HFFc6 (cell line): ENCODE results near the gene SELENOV. TPM values are rescaled to one million over a fixed set of nuclear protein-coding genes. Genes with fewer than 3 reads are reported as not detected.

ENCODE experiments used
- DNase-seq: peaks from one replicate; pipeline ENCODE4 v3.0.0-alpha.2; 2018
- H3K27ac Mint-ChIP-seq: 2 replicates; pipeline ENCODE4 v1.8.0; 2020; ENCODE audit warnings: mild to moderate bottlenecking, mixed read lengths
- H3K27me3 Mint-ChIP-seq: 2 replicates; pipeline ENCODE4 v1.8.0; 2021; ENCODE audit warnings: mild to moderate bottlenecking, moderate library complexity, mixed read lengths; ENCODE audit not compliant: insufficient read depth
- H3K36me3 Mint-ChIP-seq: 2 replicates; pipeline ENCODE4 v1.8.0; 2021; ENCODE audit warnings: low read depth, mixed read lengths
- H3K4me1 Mint-ChIP-seq: 2 replicates; pipeline ENCODE4 v1.8.0; 2020; ENCODE audit warnings: low read depth, mixed read lengths
- H3K4me3 Mint-ChIP-seq: 2 replicates; pipeline ENCODE4 v1.8.0; 2020; ENCODE audit warnings: mild to moderate bottlenecking, moderate library complexity, mixed read lengths
- H3K9me3 Mint-ChIP-seq: 2 replicates; pipeline ENCODE4 v1.8.0; 2020; ENCODE audit warnings: mild to moderate bottlenecking, mixed read lengths
- total RNA-seq, 6 experiments: library from RNA; stranded (reverse); fragmentation: NEBNext Ultra II Directional; extraction: Animal tissue kit (Norgen Biotek cat#: 25700); gene quantifications; 2 replicates in 1 of 6; 3 replicates in 5 of 6; pipeline ENCODE4 v1.2.3, GENCODE V29; 2021
- TF ChIP-seq, protein P1 (sequence below): fragments of 200-600 bp; sonication (generic); IDR thresholded peaks from 2 replicates; pipeline ENCODE4 v1.5.0; 2021; ENCODE audit warnings: antibody characterized with exemption, mild to moderate bottlenecking

Gene SELENOV
- total RNA-seq, 6 experiments from 2014 or later, result not detected

DNA sequence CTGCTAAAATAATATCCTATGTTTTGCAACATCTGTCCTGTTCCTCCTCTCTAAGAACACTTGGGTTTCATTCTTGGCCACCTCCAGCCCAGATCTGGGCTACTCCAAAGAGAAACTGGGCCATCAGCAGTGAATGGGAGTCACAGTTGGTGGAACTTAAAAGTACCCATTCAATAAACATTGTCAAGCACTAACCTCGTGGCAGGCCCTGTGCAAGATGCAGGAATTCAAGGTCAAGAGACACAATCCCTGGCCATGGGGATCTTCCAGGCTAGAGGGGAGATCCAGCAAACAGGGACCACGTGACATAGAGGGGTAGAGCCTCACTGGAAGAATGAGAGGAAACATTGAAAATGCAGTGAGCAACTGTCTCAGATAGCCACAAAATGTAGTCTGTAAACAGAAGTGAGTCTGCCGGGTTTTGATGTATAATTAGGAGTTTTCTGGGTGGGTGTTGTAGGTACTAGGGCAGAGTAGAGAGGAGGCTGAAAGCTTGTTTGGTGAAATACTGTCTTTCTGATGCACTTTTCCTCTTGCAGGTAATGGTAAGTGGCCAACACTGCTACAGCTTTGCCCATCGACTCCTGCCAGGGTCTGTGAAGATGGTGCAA, 39.9 kb downstream of the SELENOV start:
- H3K4me1 Mint-ChIP-seq, result peaks cover 5% of the 10 kb centered on the region; the same call in 1 of the 2 replicates
- no peaks in the 10 kb centered on the region for H3K36me3 Mint-ChIP-seq
- no peaks in the 10 kb centered on the region for H3K9me3 Mint-ChIP-seq
- H3K4me3 Mint-ChIP-seq, result no peak overlapping the region
- H3K27ac Mint-ChIP-seq, result no peak overlapping the region
- H3K27me3 Mint-ChIP-seq, result peaks cover 27% of the 10 kb centered on the region
- no peak for DNase-seq
- TF ChIP-seq, protein P1, sequence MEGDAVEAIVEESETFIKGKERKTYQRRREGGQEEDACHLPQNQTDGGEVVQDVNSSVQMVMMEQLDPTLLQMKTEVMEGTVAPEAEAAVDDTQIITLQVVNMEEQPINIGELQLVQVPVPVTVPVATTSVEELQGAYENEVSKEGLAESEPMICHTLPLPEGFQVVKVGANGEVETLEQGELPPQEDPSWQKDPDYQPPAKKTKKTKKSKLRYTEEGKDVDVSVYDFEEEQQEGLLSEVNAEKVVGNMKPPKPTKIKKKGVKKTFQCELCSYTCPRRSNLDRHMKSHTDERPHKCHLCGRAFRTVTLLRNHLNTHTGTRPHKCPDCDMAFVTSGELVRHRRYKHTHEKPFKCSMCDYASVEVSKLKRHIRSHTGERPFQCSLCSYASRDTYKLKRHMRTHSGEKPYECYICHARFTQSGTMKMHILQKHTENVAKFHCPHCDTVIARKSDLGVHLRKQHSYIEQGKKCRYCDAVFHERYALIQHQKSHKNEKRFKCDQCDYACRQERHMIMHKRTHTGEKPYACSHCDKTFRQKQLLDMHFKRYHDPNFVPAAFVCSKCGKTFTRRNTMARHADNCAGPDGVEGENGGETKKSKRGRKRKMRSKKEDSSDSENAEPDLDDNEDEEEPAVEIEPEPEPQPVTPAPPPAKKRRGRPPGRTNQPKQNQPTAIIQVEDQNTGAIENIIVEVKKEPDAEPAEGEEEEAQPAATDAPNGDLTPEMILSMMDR, result no peak

DNA sequence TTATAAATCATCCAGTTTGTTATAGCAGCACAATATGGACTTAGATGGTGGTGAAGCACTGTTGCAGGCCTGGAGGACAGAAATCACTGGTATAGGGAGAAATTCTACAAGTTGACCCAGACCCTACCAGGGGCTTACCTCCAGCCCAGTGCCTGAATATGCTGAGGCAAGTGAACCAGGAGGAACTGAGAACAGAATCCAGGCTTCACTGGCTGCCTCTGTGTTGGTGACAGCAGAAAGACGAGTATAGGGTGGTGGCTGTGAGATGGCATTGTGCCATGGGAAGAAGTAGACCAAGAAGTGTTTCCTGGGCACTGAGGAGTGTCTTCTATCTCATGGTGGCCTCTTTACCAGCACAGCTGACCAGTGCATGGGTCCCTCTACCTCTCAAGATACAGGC, 40.9 kb downstream of the SELENOV start:
- no peaks in the 10 kb centered on the region for H3K36me3 Mint-ChIP-seq
- H3K4me3 Mint-ChIP-seq, result no peak overlapping the region
- H3K27me3 Mint-ChIP-seq, result peaks cover 27% of the 10 kb centered on the region
- no peak for DNase-seq
- H3K4me1 Mint-ChIP-seq, result peaks cover 5% of the 10 kb centered on the region; the same call in 1 of the 2 replicates
- no peaks in the 10 kb centered on the region for H3K9me3 Mint-ChIP-seq
- TF ChIP-seq, protein P1, result no peak
- H3K27ac Mint-ChIP-seq, result no peak overlapping the region

DNA sequence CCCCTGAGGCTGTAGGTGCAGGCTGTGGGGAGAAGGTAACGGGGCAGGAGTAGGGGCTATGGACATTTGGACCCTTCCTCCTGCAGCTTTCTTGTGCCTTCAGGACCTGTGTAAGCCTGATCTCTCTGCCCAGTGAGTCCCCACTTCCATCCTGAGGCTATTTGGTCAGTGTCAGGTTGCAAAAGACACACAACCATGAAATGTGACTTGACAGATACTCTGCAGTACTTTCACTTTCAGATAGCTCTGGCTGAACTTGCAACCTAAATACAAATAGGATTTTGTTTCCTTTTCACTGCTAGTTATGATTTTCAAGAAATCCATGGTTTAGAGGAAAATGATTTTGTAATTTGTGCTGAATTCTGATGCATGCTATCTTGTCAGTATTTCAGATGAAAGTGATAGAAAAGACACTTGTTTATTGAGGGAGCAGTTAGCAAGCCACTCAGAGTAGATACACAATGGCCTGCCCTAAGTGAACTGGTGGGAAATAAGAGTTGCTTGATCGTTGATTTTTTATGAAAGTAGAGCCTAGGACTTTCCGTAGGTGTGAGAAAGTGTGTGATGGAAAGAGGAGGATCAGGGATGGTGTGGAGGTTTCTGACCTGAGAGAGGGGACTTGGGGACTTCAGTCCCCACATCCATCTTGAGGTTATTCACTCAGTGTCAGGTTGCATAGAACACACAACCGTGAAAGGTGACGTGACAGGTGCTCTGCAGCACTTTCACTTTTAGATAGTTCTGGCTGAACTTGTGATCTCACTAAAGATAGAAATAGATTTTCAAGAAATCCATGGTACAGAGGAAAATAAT, 43.1 kb downstream of the SELENOV start:
- TF ChIP-seq, protein P1, result no peak
- Mint-ChIP-seq H3K9me3 (no peaks in the 10 kb centered on the region), H3K36me3 (no peaks in the 10 kb centered on the region), H3K27ac (no peak overlapping the region), H3K4me1 (peaks cover 5% of the 10 kb centered on the region; the same call in 1 of the 2 replicates), H3K27me3 (peaks cover 22% of the 10 kb centered on the region), H3K4me3 (no peak overlapping the region; the same call in 1 of the 2 replicates)
- no peak for DNase-seq

GRCh38 chr19:39558624-39559117, 43.7 kb downstream of the SELENOV start:
- peaks cover 17% of the 10 kb centered on the region for H3K27me3 Mint-ChIP-seq
- TF ChIP-seq, protein P1, result no peak
- H3K4me3 Mint-ChIP-seq, result no peak overlapping the region
- H3K36me3 Mint-ChIP-seq, result no peaks in the 10 kb centered on the region
- H3K4me1 Mint-ChIP-seq, result peaks cover 5% of the 10 kb centered on the region; the same call in 1 of the 2 replicates
- no peaks in the 10 kb centered on the region for H3K9me3 Mint-ChIP-seq
- DNase-seq, result no peak
- H3K27ac Mint-ChIP-seq, result no peak overlapping the region

DNA sequence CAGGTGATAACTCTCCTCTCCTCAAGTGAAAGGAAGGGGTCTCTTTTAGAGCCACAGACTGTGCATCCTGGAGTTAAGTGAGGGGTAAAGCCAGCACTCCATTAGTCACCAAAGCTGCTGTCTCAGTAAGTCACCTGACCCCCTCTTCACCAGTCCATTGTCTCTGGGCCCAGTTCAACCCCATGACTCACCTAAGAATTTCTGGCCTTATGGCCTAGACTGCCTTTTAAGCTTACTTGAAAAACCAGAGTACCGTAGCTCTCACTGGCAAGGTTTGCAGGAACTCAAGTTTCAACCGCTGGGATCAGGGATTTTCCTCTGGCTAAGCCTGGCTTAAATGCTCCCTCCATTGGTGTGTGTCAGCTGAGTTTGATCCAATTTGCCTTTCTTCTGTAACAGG, 48.5 kb downstream of the SELENOV start:
- no peak for DNase-seq
- no peak overlapping the region for H3K4me3 Mint-ChIP-seq
- no peaks in the 10 kb centered on the region for H3K36me3 Mint-ChIP-seq
- no peaks in the 10 kb centered on the region for H3K9me3 Mint-ChIP-seq
- H3K27ac Mint-ChIP-seq, result no peak overlapping the region
- H3K4me1 Mint-ChIP-seq, result peaks cover 2% of the 10 kb centered on the region
- peaks cover 5% of the 10 kb centered on the region for H3K27me3 Mint-ChIP-seq
- TF ChIP-seq, protein P1, result no peak
